Stimulated activated CD8-positive, alpha-beta memory T cell treated with anti-CD3 and anti-CD28 coated beads, Interleukin-4, amount 100 ng/mL, for 48 hours (primary cell): ENCODE measurements around the gene CNDP2.

Experiments used
- DNase-seq: peaks from one replicate; pipeline ENCODE4 v3.0.0-alpha.2; 2020

Gene CNDP2

DNA sequence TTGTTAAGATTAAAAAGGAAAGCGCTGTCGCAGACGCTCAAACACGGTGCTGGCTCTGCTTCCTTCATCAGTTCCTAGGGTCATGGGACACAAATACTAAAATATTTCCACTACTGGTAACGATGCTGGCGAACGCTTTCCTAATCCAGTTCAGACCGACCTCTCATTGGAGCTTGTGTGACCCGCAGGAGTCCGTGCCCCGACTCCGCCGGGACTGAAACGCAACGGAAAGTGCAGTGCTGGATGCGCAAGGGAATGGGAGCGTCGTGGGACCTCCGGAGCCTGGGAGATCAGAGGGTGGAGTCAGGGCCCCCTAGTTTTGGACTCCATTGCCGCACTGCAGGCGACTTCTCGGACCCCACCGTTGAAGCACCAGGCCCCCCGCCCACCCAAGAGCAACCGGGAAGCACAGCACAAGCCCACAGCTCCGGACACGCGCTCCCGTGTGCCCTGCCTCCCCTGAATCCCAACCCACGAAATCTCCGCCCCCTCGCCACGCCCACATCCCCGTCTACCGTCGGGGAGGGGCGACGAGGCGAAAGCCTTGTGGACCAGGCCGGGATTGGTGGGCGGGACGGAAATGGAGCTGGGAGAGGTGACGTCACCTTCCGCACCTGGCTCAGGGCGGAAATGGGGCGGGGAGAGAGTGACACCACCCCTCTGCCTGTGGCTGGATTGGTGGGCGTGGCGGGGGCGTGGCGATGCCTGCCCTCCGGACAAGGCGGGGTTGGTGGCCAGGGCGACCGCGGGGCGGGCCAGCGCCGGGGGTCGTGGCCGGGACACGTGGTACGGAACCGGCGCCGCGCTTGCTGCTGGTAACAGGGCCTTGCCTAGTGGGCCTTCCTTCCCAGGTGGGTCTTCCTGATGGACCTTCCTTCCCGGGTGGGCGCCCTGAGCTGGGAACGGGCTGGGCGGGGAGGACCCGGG lies at the start of gene CNDP2:
CNDP2 (plus strand) TSS at position 783 of the 927 bp plus-strand sequence. CDS start 3,611 bp downstream, outside the sequence.
- DNase-seq: peak; percentile 100

DNA sequence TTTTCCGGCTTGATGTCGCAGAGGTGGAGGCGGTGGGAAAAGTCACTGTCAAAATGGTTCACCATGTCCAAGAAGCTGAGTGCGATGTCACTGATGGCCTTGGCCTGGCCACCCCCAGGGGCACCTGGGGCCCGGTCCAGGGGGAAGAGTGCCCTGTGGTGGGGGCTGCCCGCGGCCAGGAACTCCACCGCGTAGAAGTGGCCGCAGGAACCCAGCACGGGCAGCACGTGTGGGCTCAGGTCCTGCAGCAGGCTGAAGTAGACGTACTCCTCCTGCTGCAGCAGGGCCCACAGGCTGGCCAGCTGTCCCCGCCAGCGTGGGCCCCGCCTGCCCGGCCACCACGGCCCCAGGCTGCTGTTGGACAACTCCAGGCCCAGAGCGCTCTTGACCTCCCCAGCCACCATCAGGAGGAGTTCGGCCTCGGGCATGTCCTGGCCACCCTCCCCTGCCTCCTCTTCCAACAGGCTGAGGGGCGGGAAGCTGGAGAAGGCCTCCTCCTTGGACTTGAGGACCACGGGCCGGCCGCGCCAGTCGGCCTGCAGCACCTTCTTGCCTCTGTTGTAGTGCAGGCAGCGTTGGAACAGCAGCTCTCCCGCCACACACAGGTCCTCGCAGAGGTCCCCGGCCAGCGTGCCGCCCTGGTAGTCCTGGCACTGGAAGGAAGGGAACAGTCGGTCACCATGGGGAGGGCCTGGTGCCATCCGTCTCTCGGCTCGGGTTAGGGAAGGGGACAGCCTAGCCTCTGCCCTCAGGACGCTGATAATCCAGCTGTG lies 49.3 kb upstream of the CNDP2 start:
- no peak for DNase-seq

DNA sequence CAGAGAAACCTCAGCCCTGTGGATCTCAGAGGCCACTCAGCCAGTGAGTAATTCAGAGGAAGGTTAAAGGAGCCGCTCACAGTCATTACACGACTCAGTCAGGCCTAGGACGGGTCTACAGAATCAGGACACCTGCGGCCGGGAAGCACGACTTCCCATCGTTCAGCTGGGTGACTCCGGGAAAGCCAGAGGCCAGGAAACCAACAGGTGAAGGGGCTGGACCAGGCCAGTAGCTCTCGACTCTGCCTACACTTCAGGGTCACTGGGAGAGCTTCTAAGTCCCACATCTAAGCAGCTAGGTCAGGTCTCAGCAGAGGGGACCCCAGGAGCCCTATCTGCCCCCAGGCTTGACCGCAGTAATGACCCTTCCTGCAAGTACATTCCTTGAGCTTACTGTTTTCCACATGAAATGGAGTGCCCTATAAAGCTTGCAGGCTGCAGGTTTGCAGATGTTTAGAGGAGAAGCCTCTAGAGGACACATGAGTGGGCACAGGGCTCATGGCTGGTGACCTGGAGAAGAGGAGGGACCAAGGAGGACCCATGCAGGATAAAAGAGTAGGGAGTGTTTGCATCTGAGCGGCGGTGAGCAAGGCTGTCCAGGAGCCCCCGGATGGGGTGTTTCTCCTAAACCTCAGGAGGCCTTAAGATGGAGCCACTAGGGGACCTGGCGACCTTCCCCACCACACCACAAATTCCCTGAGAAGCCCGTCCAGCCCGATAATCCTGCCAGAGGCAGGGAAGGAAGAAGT lies 48.6 kb upstream of the CNDP2 start:
- no peak for DNase-seq

DNA sequence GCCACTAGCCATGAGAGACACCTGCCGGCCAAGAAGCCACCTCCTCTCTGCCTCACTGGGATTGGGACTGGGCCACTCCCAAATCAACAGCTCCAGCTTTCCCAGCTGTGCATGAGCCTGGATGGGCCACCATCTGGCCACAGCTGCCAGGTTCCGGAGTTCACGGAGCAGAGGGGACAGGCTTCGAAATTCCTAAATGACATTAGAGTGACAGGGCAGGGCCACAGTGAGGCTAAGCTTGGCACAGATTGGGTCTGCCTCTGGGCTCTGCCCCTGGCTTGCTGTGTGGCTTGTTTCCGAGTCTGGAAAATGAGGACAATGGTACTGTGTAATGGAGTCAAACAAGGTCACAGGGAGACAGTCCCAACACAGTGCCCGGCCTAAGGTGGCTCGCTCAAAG lies 45.5 kb upstream of the CNDP2 start:
- no peak for DNase-seq

DNA sequence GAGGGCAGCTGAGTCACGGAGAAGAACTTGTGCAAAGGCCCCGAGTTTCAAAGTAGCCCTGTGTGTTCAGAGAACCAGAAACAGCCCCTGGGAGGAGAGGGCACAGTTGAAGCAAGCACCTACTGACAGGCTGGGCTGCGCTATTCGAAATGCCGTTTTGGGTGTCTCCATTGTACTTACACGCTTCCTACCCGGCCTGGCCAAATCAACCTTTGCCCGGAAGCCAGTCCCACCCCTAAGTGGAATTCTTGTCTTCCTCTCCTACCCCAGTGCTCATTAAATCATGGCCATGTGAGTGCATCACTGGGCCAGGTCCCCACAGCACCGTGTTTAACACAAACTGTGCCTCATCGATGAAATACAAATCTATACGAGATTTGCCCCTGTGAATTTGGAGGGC lies 45.0 kb upstream of the CNDP2 start:
- no peak for DNase-seq

DNA sequence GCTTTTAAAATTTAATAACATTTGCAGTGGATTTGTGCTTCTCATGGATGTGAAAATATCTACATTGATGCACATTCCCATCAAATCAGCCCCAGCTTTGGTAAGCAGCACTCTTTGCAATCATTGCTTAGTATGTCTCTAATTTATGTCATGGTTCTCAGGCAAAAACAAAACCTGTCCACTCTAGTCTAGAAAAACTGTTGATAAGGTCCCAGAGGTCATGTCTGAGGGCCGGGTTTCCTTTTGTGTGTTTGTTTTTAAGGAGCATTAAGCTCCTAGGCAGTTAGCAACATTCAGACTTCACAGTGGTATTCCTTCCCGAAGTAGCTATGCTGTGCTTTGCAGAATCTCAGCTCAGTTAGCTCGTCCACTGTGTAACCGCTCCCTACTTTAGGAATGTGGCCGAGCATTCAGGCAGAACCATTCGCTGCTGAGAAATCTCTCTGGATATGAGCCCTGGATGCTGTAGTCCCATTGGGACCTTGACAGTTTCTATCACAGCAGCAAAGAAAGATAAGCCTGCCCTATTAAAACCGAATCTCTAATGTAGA lies 43.1 kb upstream of the CNDP2 start:
- no peak for DNase-seq

DNA sequence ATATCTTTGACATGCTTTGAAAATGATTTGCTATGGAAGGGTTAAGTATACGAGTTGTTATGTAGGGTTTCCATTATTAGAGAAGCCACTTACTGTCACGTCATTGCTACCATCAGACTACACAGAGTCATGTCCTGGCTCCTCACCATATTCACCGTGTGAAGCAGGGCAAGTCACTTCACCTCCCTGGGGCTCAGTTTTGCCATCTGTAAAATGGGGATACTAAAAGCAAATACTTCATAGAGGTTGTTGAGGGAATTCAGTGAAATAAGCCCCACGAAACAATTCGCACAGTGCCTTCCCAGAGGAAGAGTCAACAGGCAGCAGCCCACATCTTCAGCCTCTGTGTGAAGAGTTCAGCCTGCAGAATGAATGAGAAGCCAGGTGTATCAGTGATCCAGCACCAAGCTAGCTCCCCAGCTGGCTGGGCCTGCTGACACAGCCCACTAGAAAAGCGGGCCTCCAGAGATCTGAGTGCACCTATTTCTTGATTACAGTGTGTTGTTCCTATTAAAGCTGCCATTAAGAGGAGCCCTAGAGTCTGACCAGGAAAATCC lies 42.4 kb upstream of the CNDP2 start:
- DNase-seq: no peak

DNA sequence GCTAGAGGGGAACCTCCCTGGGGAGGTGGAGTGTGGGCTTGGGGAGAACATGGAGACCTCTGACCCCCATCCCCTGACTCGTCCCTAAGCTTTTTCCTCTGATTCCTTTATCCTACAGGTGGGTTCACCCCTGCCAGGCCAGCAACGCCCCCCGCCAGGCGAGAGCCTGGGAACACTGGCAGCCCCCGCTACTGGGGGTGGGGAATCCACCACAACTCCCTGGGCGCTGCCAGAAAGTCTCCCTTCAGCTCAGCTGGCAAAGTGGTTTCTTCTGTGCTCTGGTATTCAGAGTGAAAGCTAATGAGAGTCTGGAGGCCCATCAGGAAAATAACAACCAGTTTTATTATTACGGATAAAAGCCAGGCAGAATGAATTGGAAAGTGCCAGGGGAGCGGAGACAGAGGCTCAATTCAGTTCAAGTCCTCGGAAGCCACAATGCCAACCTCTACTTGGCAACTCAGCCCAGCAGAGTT lies 41.8 kb upstream of the CNDP2 start:
- DNase-seq: no peak

DNA sequence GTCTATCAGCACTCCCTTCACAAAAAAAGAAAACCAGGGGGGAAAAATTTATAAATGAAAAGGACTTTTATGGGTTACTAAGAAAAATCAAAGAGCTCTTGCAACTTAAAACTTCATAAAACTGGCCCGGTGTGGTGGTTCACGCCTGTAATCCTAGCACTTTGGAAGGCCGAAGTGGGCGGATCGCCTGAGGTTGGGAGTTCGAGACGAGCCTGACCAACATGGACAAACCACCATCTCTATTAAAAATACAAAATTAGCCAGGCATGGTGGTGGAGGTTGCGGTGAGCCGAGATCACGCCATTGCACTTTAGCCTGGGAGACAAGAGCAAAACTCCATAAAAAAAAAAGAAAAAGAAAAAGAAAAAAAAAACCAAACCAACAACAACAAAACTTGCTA lies 40.8 kb upstream of the CNDP2 start:
- no peak for DNase-seq

DNA sequence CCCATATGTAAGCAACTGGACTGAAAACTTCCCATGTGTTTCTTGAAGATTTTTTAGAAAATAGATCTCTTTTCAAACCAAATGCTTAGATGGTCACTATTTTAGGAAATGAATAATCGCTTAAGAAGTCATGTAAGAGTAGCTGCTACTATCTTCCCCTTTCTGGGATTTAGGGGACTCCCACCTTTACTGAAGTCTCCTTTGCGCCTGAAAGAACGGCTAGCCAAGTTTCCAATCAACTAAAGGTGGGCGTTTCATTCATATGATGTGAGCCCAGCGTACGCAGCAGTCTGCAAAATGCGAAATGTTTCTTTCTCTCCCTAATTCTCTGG lies 40.2 kb upstream of the CNDP2 start:
- DNase-seq: no peak

DNA sequence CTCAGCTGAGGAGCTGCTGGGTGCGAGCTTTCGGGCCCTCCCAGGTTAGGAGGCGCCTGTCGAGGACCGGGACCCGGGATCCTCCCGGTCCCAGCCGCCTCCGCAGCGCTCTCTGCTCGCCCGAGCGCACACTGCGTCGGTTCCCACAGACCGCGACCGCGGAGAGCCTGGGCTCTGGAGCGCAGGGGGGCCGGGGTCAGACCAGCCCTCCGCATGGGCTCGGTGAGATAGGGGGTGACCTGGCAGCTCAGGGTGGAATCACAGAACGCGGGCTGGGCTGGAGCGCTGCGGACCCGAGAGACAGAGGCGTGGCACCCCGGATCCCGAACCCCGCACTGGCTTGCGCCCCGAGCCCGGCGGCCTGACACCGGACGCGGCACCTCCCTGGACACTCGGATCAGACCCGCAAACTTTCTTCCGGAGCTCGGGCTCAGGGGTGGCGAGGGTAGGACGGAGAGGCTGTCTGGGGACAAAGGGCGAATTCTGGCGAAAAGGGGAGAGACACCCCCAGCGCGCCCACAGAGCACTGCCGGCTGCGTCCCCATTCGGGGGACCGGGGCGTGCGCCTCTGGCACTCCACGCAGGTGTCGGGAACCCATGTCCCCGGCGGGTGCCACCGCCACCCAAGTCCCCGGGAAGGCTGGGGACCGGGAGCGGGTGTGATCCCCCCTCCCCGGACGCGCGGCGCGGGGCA lies 39.7 kb upstream of the CNDP2 start:
- DNase-seq: no peak

DNA sequence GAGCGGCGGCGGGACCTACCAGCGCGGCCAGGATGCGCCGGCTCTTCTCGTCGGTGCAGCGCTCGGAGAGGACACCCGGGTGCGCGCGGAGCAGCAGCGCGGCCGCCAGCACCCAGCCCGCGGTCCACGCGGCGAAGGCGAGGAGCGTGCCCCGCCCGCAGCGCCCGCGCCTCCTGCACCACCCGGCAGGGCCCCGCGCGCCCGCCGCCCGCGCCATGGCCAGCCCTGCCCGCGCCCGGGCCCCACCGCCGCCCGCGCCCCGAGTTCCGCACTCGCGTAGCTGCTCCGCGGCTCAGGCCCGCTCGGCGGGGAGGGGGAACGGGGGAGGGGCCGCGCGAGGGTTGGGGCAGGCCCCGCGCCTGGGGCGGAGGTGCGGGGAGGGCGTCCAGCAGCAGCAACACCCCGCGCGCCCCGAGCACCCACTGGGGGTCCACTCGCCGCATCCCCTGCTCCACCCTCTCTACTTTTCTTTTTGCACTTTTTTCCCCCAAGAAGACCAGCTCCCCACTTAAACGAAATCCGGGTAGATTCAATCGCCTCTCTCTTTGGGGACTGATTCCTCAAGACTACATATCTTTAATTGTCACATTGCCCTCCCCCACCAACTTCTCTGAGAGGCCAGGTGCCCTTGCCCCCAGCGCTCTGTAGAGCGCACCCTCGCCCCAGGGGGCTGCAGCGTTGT lies 39.0 kb upstream of the CNDP2 start, which contains the start of gene DIPK1C:
DIPK1C (minus strand) TSS at position 266 of the 682 bp plus-strand sequence; CDS start at position 217, 49 bp downstream.
- no peak for DNase-seq

DNA sequence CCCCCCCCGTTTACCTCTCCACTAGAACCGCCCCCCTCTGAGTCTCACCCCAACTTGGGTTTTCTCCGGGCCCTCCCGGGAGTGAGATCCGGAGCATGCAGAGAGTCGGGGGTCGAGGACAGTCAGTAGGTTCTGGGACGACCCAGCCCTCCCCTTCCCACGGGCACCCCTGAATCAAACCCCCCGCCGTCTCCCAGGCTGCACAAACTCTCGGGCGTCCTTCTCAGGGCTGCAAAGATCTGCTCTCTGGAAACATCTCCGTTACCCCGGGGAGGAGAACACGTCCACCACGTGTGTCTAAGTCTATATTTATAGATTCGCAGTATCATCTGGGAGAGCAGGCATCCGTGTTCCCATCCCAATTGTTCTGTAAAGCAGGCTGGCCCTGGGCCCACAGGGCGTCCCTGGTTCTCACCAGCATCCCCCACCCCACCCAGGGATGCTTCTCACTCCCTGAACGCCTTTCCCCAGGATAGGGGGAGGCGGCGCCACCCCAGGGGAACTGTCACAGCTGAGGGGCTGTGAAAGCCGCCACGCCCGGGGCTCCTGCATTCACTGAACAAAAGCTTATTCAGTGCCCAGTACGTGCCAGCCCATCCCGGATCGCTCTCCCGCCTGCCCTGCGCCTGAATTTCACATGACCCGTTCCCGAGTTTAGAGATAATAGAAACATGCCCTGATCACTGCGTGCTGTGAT lies 38.3 kb upstream of the CNDP2 start:
- no peak for DNase-seq

DNA sequence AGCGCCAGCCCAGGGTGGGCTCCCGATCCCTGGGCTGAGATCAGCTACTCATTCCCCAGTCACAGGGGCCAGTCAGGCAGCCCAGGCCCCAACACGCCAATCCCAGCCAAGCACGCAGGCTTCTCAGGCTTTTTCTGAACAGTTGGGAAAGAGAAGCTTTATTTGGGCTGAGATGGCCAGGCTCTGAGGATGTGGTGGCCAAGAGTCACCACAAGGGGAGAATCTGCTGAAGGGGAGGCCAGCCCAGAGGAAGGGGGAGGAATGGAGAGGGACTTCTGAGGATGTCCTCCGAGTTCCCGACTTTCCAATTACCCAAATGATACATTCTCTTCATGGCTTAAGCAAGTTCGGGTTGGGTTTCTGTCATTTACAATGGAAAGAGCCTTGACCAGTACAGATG lies 36.3 kb upstream of the CNDP2 start:
- no peak for DNase-seq

DNA sequence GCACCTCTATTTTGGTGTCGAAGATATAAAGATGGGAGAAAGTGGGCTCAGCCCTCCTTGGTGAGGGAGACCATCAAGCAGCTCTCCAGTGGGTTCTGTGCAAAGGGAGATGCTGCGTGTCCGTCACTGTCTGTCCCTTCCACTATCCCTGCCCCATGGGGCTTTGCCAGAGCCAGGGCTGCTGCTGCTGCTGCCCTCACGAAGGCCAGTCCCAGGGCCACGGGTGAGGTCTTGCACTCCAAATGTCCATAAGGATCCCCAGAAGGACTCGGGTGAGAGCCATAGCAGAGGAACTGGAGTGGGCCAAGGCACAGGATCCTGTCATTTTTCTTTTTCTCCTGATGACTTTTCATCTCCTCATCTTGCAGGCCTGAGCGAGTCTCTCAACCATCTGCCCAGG lies 35.3 kb upstream of the CNDP2 start:
- DNase-seq: no peak

DNA sequence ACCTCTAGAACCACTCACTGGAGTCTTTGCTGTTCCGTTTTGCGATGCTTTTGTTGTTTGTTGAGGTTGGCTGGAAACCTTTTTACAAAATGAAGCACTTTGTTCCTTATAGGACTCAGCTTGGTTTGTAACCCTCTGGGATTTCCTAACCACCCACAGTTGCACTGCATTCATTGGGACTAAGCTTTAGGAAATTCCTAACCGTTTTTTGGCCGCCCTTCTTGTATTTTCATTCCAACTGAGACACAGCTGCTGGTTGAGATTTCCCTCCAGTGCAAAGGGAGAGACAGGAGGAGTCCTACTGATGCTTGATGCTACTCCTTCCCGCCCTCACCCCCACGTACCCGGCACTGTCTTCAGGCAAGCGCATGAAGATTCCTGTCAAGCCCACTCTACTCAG lies 32.9 kb upstream of the CNDP2 start:
- DNase-seq: no peak

DNA sequence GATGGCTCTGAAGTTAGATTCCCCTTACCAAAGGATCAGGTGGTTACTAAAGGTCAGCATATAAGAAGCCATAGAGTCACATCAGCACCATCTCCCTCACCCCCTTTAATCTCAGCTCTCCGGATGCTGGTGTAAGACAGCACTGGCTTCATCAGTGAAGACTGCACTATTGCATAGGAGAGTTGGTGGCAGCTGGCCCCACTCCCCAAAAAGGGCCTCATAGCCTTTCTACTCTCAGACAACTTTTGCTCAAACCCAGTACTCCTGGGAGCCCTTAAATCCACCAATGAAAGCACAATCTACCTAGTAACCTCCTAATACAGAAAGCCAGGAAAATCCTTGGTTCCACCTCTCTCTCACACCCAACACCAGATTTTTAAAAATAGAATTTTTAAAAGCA lies 32.2 kb upstream of the CNDP2 start:
- no peak for DNase-seq

DNA sequence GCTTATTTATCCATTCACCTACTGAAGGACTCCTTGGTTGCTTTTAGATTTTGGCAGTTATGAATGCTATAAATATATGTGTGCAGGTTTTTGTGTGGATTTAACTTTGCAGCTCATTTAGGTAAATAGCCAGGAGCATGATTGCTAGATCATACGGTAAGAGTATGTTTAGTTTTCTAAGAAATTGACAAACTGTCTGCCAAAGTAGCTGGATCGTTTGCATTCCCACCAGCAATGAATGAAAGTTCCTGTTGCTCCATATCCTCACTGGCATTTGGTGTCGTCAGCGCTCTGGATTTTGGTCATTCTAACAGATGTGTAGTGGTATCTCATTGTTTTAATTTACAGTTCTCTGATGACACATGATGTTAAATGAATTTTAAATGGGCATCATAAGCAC lies 30.4 kb upstream of the CNDP2 start:
- DNase-seq: no peak

DNA sequence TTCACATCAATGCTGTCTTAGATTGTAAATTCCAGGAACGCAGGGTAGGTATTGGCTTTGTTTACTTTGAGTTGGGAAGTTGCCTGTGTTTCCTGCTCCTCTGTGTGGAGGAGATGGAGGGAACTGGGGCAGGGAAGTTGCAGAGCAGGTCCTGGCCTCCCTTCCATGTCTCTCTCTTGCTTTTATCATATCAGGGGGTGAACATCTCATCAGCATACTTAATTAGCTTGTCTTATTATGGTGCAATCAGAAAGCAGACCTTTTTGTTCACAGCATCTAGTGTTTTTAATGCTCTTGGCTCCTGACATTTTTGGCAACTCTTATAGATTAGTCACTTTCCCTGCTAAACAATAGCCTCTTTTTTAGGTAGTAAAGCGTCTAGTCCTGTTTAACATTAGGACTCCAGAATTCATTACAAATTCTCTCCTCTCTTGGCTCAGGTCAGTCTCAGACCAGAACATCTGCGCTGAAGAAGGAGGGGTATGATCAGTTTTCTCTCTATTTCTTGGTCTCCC lies 27.6 kb upstream of the CNDP2 start:
- no peak for DNase-seq

DNA sequence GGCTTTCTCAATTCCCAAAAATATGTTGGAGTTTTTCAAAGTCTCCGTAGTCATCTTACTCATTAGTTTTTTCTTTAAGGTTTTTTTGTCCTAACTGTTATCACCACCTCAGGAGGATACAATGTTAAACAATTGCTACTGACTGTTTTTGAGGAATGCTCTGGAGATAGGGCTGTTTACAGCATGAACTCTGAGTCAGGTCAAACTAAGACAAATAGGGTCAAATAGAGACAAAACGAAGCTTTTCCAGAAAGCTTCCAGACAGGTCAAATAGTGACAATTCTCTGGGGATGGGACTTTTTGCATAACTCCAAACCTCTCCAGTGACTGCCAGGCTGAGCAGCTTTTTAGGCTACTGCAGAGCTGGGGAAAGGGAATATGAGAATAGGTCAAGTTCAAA lies 23.9 kb upstream of the CNDP2 start:
- DNase-seq: no peak
